Naive thymus-derived CD8-positive, alpha-beta T cell (primary cell): ENCODE results near the gene LCN2. TPM values are rescaled to one million over a fixed set of nuclear protein-coding genes. Genes with fewer than 3 reads are reported as not detected.

Experiments used
- ATAC-seq, 2 donors: fragments of 150-1000 bp; cut with Tn5 transposase in 1 of 2; sonication (Bioruptor Pico), chemical (Tn5 transposase) in 1 of 2; 1 replicate in 1 of 2; 2 replicates in 1 of 2; pipeline ENCODE4 v1.10.0; 2021; ENCODE audit warnings: mild to moderate bottlenecking in 2 of 2, moderate library complexity in 2 of 2
- POLR2A ChIA-PET: fragments of 350-600 bp; sonication (Branson Sonifier 250); formaldehyde crosslinking; loops from one replicate; lab custom pipeline; 2021; ENCODE audit warnings: antibody characterized with exemption; lab: Charles Lee
- DNase-seq, 10 donors: peaks; one replicate each; pipeline versions ENCODE4 v3.0.0 to v3.0.0-alpha.2; 2020 to 2022
- H3K27ac Mint-ChIP-seq, 10 donors: one replicate each; pipeline ENCODE4 v1.8.0; 2020 to 2022; ENCODE audit warnings: mild to moderate bottlenecking in 10 of 10, mixed read lengths in 10 of 10, moderate library complexity in 4 of 10, inconsistent platforms in 1 of 10
- H3K27me3 Mint-ChIP-seq, 5 donors: one replicate each; pipeline ENCODE4 v1.8.0; 2021 to 2022; ENCODE audit warnings: mixed read lengths in 5 of 5
- H3K36me3 Mint-ChIP-seq, 3 donors: one replicate each; pipeline ENCODE4 v1.8.0; 2020 to 2022; ENCODE audit warnings: mixed read lengths in 3 of 3, mild to moderate bottlenecking in 2 of 3, inconsistent platforms in 1 of 3
- H3K4me1 Mint-ChIP-seq, 4 donors: one replicate each; pipeline ENCODE4 v1.8.0; 2021 to 2022; ENCODE audit warnings: mixed read lengths in 4 of 4
- H3K4me3 Mint-ChIP-seq, 10 donors: one replicate each; pipeline ENCODE4 v1.8.0; 2020 to 2022; ENCODE audit warnings: mild to moderate bottlenecking in 10 of 10, mixed read lengths in 10 of 10, moderate library complexity in 6 of 10, inconsistent platforms in 1 of 10
- H3K9me3 Mint-ChIP-seq, 9 donors: one replicate each; pipeline ENCODE4 v1.8.0; 2020 to 2022; ENCODE audit warnings: mixed read lengths in 9 of 9, mild to moderate bottlenecking in 3 of 9, inconsistent platforms in 1 of 9, moderate library complexity in 1 of 9
- polyA plus RNA-seq, 3 donors: library from polyadenylated mRNA; unstranded; fragments of 300-500 nt; fragmentation: Illumina TruSeq; gene quantifications; one replicate each; pipeline ENCODE4 v1.2.3, GENCODE V29; 2021
- total RNA-seq, 8 experiments: library from RNA in 2 of 8; stranded (reverse) in 2 of 8; gene quantifications; one replicate each; pipeline ENCODE4 v1.2.3 and lab custom pipeline; 2021 to 2026

Gene LCN2
- total and polyA plus RNA-seq, 5 experiments from 2014 or later: not detected

DNA sequence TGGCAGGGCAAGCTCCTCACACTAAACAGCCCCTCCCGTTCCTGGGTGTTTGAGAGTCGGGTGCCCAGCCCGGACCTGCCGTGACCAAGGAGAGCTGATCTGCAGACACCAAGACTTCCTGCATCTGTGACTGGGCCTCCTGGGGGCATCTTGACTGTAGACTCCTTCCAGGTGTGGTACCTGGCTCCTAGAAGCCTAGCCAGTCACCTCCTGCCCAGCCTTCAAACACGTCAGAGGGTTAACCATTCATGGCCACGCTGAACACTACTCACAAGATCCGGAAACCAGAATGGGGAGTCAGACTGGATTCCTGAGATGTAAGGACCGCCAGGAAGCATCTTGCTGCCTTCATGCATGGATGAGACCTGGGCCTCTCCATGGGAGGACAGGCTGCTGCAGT, 3.7 kb upstream of the LCN2 start:
- no peaks in the 10 kb centered on the region for H3K9me3 Mint-ChIP-seq
- ATAC-seq (no peak), DNase-seq (peak in 1 of 10 donors; percentile 57)
- H3K4me1 Mint-ChIP-seq: peaks cover 10 to 20% (median 11%) of the 10 kb centered on the region in 4 donors
- POLR2A ChIA-PET: no interaction called here
- peak overlapping the region in 2 of 10 donors; percentile 43 to 62 for H3K27ac Mint-ChIP-seq
- H3K36me3 Mint-ChIP-seq: no peaks in the 10 kb centered on the region
- H3K4me3 Mint-ChIP-seq: no peak overlapping the region
- H3K27me3 Mint-ChIP-seq: no peaks in the 10 kb centered on the region

GRCh38 chr9:128145951-128146351, 3.3 kb upstream of the LCN2 start:
- peak overlapping the region in 1 of 10 donors; percentile 62 for H3K27ac Mint-ChIP-seq
- DNase-seq (peak in 1 of 10 donors; percentile 27), ATAC-seq (no peak)
- H3K36me3 Mint-ChIP-seq: no peaks in the 10 kb centered on the region
- POLR2A ChIA-PET: no interaction called here
- H3K4me1 Mint-ChIP-seq: peaks cover 10 to 24% (median 14%) of the 10 kb centered on the region in 4 donors
- no peaks in the 10 kb centered on the region for H3K27me3 Mint-ChIP-seq
- no peak overlapping the region for H3K4me3 Mint-ChIP-seq
- no peaks in the 10 kb centered on the region for H3K9me3 Mint-ChIP-seq

DNA sequence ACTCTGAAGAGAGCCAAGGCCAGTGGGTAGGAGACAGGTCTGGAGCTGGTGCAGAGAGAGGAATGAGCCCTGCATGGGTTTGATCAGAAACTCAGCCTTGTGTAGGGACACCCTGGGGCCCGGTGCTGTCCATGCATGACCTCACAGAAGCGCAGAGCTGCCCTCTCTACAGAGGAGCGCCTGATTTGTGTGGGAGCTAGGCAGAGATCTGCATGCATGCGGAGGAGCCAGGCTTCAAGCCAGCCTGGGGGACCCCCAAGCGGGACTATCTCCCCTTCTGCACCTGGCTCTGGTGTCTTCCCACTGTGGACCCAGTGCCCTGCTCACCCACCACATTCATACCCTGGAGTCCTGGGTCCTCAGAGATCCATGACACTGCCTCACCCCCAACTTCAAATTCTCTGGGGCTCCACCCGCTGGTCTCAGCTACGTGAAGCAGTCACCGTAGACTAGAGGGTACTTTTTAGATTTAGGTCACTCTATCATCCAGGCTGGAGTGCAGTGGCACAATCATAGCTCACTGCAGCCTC, 2.6 kb upstream of the LCN2 start:
- Mint-ChIP-seq H3K27ac (no peak overlapping the region), H3K4me1 (peaks cover 10 to 27% (median 13%) of the 10 kb centered on the region in 4 donors), H3K27me3 (no peaks in the 10 kb centered on the region), H3K9me3 (no peaks in the 10 kb centered on the region), H3K36me3 (no peaks in the 10 kb centered on the region), H3K4me3 (peak overlapping the region in 1 of 10 donors; percentile 14)
- peak in 1 of 10 donors; percentile 53 for DNase-seq
- ATAC-seq: no peak
- POLR2A ChIA-PET: interaction anchor here (0.6 kb wide), 1 partner anchor 873 kb away, joined by 3 read pairs; no protein-coding TSS in a partner anchor

GRCh38 chr9:128148509-128149000, 698 bp upstream of the LCN2 start:
- no peaks in the 10 kb centered on the region for H3K9me3 Mint-ChIP-seq
- POLR2A ChIA-PET: no interaction called here

GRCh38 chr9:128149951-128150593, 819 bp downstream of the LCN2 start:
- H3K36me3 Mint-ChIP-seq: no peaks in the 10 kb centered on the region
- H3K9me3 Mint-ChIP-seq: no peaks in the 10 kb centered on the region
- H3K27ac Mint-ChIP-seq: peak overlapping the region in 2 of 10 donors; percentile 46 to 52
- H3K4me1 Mint-ChIP-seq: peaks cover 0 to 14% (median 3%) of the 10 kb centered on the region in 4 donors
- H3K27me3 Mint-ChIP-seq: no peaks in the 10 kb centered on the region
- POLR2A ChIA-PET: no interaction called here
- no peak for DNase-seq
- ATAC-seq: no peak
- no peak overlapping the region for H3K4me3 Mint-ChIP-seq

More at GRCh38 chr9:128148509-128149000, 698 bp upstream of the LCN2 start:
- Mint-ChIP-seq H3K4me1 (peaks cover 1 to 17% (median 4%) of the 10 kb centered on the region in 4 donors), H3K4me3 (no peak overlapping the region), H3K27ac (no peak overlapping the region), H3K36me3 (no peaks in the 10 kb centered on the region), H3K27me3 (no peaks in the 10 kb centered on the region)
- DNase-seq: no peak
- no peak for ATAC-seq

GRCh38 chr9:128150594-128151308, 1.5 kb downstream of the LCN2 start:
- Mint-ChIP-seq H3K27ac (peak overlapping the region in 3 of 10 donors; percentile 13 to 58 (median 56)), H3K27me3 (no peaks in the 10 kb centered on the region), H3K36me3 (no peaks in the 10 kb centered on the region), H3K4me1 (peaks cover 0 to 14% (median 3%) of the 10 kb centered on the region in 4 donors), H3K9me3 (no peaks in the 10 kb centered on the region), H3K4me3 (no peak overlapping the region)
- DNase-seq: no peak
- POLR2A ChIA-PET: no interaction called here
- ATAC-seq: peak in 1 of 2 donors; percentile 50

DNA sequence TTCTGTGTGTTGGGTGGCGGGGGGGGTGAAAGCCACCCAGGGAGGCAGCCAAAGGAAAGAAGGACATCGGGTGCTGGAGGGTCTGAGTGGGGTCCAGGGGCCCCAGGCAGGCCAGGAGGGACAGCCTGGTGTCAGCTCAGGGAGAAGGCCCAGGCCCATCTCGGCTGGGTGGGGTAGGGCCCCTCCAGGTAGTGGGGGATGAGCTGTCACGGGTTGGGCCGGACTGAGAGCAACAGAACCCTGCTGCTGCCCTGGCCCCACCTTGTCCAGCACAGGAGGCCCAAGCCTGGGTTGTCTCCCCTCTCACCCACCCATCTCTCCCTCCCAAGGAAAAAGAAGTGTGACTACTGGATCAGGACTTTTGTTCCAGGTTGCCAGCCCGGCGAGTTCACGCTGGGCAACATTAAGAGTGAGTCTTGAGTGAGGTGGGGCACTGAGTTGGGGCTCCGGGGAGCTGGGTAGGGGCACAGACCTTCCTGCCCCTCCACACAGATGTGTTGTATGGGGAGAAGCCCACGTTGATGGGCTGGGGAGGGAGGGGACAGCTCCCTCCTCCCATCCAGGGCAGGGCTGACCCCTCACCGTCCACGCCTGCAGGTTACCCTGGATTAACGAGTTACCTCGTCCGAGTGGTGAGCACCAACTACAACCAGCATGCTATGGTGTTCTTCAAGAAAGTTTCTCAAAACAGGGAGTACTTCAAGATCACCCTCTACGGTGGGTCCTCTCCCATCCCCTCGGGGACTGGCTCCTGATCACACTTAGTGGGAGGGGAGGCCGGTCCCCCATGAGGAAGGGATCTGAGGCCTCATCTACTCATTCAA, 2.3 kb downstream of the LCN2 start:
- H3K27ac Mint-ChIP-seq: peak overlapping the region in 1 of 10 donors; percentile 10
- no peak overlapping the region for H3K4me3 Mint-ChIP-seq
- no peaks in the 10 kb centered on the region for H3K36me3 Mint-ChIP-seq
- H3K9me3 Mint-ChIP-seq: no peaks in the 10 kb centered on the region
- POLR2A ChIA-PET: interaction anchor here (0.6 to 1.1 kb wide), 2 partner anchors 11 to 1651 kb away, joined by 3 to 4 read pairs; no protein-coding TSS in a partner anchor
- peaks cover 0 to 14% (median 3%) of the 10 kb centered on the region in 4 donors for H3K4me1 Mint-ChIP-seq
- no peaks in the 10 kb centered on the region for H3K27me3 Mint-ChIP-seq
- DNase-seq (no peak), ATAC-seq (no peak)

DNA sequence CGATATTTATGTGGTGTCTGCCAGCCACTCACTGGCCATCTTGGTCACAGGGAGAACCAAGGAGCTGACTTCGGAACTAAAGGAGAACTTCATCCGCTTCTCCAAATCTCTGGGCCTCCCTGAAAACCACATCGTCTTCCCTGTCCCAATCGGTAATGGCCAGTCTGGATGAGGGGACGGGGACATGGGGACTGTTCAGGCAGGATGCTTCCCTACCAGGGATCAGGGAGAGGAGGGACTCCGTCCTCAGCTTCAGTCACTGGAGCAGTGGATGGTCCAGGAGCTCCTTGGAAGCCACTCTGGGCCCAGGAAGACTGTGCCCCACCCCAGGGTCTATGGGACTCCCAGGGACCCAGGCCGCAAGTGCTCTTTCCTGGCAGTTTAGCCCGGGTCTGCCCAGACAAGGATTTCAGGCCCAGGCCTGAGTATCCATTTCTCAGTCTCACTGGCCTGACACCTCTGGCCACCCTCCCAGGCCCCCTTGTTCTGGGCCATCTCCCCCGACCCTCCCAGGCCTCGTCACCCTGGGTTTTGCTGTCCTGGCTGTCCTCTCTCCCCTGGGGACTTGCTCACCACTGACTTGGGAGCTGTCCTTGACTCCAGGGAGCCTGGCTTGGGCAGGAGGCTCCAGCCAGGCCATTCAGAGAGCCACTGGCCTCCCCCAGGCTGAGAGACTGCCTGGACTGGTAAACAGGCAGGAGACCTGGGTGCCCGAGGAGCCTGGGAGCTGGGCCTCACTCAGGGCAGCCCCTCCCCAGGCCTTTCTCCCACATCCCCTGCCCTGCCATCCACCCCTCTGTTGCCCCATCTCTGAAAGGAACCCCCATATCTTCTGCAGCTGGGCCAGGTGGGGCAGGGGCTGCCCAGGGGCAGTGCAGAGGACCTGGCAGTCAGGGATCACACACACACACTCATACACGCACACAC, 3.1 kb downstream of the LCN2 start:
- POLR2A ChIA-PET: interaction anchor here (0.6 to 1.1 kb wide), 2 partner anchors 12 to 1650 kb away, joined by 3 to 4 read pairs; no protein-coding TSS in a partner anchor
- Mint-ChIP-seq H3K4me3 (no peak overlapping the region), H3K9me3 (no peaks in the 10 kb centered on the region), H3K36me3 (no peaks in the 10 kb centered on the region), H3K4me1 (peaks cover 0 to 14% (median 3%) of the 10 kb centered on the region in 4 donors), H3K27me3 (no peaks in the 10 kb centered on the region), H3K27ac (peak overlapping the region in 1 of 10 donors; percentile 10)
- ATAC-seq (no peak), DNase-seq (no peak)

GRCh38 chr9:128153060-128153946, 4.0 kb downstream of the LCN2 start:
- H3K9me3 Mint-ChIP-seq: no peaks in the 10 kb centered on the region
- H3K36me3 Mint-ChIP-seq: no peaks in the 10 kb centered on the region
- ATAC-seq (no peak), DNase-seq (no peak)
- H3K4me3 Mint-ChIP-seq: no peak overlapping the region
- peaks cover 0 to 14% (median 3%) of the 10 kb centered on the region in 4 donors for H3K4me1 Mint-ChIP-seq
- no peaks in the 10 kb centered on the region for H3K27me3 Mint-ChIP-seq
- H3K27ac Mint-ChIP-seq: no peak overlapping the region
- POLR2A ChIA-PET: no interaction called here

DNA sequence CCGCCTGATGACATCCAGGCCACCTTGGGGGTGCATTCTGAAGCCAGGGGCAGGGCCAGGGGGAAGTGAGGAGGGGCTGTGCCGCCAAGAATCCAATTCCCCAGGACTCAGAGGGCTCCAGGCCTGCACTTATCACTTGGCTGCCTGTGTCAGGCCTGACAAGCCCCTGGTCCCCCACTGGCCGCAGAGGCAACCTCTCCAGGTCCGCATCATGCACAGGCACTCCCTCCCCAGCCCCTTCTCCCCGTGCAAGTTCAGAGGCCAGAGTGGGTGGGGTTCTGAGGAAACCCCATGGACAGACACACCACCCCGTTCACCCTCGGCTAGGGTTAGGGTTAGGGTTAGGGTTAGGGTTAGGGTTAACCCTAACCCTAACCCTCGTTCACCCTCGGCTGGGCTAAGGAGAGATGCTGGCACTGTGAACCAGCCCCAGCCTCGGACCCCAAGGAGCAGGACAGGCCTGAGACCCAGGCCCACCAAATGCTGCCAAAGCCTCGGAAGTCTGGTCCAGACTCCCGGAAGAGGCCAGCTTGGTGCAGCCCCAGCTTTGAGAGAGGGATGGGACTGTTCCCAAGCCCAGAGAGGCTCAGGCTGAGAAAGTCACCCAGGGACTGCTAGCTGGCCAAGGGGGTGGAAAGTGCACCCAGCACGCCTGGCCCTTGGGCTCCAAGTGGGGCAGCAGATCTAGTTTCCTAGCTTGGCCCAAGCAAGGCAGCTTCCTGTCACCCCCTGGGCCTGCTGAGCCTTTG, 4.9 kb downstream of the LCN2 start:
- Mint-ChIP-seq H3K4me1 (peaks cover 0 to 15% (median 3%) of the 10 kb centered on the region in 4 donors), H3K9me3 (no peaks in the 10 kb centered on the region), H3K27me3 (no peaks in the 10 kb centered on the region), H3K27ac (no peak overlapping the region), H3K4me3 (no peak overlapping the region), H3K36me3 (no peaks in the 10 kb centered on the region)
- DNase-seq: no peak
- no peak for ATAC-seq
- POLR2A ChIA-PET: no interaction called here
